ENCODE data around the gene CBX1. TPM values are rescaled to one million over a fixed set of nuclear protein-coding genes. Genes with fewer than 3 reads are reported as not detected.

CBX1 gene
- total and polyA plus RNA-seq, 7 experiments from 2014 or later = 16.4 to 56.7 (median 26.1) TPM

DNA sequence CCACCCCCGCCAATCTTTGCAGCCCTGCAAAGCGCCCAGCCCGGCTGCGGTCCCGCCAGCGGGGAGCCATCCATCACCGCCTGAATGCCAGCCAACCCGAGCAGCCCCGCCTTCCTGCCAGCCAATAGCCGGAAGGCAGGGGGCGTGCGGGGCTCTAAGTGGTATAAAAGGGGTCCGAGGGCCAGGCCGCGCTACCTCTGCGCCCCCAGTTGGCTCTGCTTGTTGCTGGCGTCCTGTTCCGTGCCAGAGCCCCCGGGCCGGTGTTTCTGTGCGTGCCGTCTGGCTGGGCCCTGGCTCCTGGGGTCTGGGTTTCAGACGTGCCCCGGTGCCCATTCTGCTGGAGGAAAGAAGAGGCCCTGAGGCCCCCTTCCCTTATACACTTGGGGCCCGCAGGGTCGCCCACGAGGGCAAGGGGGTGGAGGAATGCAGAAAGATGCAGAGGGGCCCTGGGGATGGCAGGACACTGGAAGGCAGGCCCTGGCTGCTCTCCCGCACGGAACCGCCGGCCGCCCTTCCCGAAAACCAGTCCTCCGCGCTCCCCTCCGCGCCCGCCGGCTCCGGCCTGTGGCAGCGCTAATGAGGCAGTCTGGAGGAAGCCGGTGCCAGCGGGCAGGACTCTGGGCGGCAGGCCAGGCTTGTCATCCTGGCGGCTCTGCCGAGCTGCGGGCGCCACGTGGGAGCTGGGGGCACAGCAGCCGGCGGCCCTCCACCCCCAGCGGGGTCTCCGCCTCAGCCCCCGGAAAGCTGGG lies 77.7 kb downstream of the CBX1 start:
- H3K9me3 ChIP-seq (ENCODE audit: control insufficient read depth in 2 of 3, low read length in 3 of 3) = no peaks in the 10 kb centered on the region
- ChIA-PET CTCF (no interaction called here), POLR2A (no interaction called here)
- H3K36me3 ChIP-seq (ENCODE audit: control insufficient read depth in 2 of 3, insufficient read depth in 3 of 3, low read length in 3 of 3) = no peaks in the 10 kb centered on the region
- Mint-ChIP-seq H3K27me3 (peaks cover 31 to 44% (median 37%) of the 10 kb centered on the region in 5 donors), H3K4me3 (peak overlapping the region; percentile 32 to 89 (median 70)), H3K4me1 (peaks cover 23 to 46% (median 34%) of the 10 kb centered on the region in 7 donors), H3K9me3 (no peaks in the 10 kb centered on the region), H3K36me3 (peaks cover 0 to 3% (median 0%) of the 10 kb centered on the region in 5 donors), H3K27ac (peak overlapping the region in 3 of 9 donors; percentile 52 to 84 (median 62))
- intact Hi-C loops (cut with micrococcal nuclease) = loop anchor here (1.0 to 10.0 kb wide), 11 partner anchors 45 to 1011 kb away; partner anchors contain the start of genes CDK5RAP3 (in 2 of the 2), PNPO (in 2 of the 2) and SCRN2 (in 1 of the 2)
- peaks cover 9 to 26% of the 10 kb centered on the region in 2 donors for H3K4me1 ChIP-seq (ENCODE audit: control insufficient read depth in 2 of 2, insufficient read depth in 2 of 2, low read length in 2 of 2)
- peaks cover 0 to 11% of the 10 kb centered on the region in 2 donors for H3K27me3 ChIP-seq (ENCODE audit: control insufficient read depth in 2 of 2, insufficient read depth in 2 of 2, low read length in 2 of 2)
- peak in 7 of 9 donors; percentile 23 to 52 (median 30) for DNase-seq
- H3K27ac ChIP-seq (ENCODE audit: low read depth, low read length) = no peak overlapping the region
- no peak for ATAC-seq
- H3K4me3 ChIP-seq (ENCODE audit: low read length) = peak overlapping the region; percentile 30

- CTCF ChIA-PET = no interaction called here
- no peak for ATAC-seq
- peaks cover 29 to 44% (median 33%) of the 10 kb centered on the region in 5 donors for H3K27me3 Mint-ChIP-seq
- Histone ChIP-seq H3K4me1 (ENCODE audit: control insufficient read depth in 2 of 2, insufficient read depth in 2 of 2, low read length in 2 of 2) (peaks cover 9 to 26% of the 10 kb centered on the region in 2 donors), H3K4me3 (ENCODE audit: low read length) (no peak overlapping the region), H3K27me3 (ENCODE audit: control insufficient read depth in 2 of 2, insufficient read depth in 2 of 2, low read length in 2 of 2) (peaks cover 0 to 11% of the 10 kb centered on the region in 2 donors), H3K27ac (ENCODE audit: low read depth, low read length) (no peak overlapping the region), H3K9me3 (ENCODE audit: control insufficient read depth in 2 of 3, low read length in 3 of 3) (no peaks in the 10 kb centered on the region), H3K36me3 (ENCODE audit: control insufficient read depth in 2 of 3, insufficient read depth in 3 of 3, low read length in 3 of 3) (no peaks in the 10 kb centered on the region)
- no peaks in the 10 kb centered on the region for H3K9me3 Mint-ChIP-seq
- no peak overlapping the region for H3K27ac Mint-ChIP-seq
- POLR2A ChIA-PET = no interaction called here
- DNase-seq = no peak
- intact Hi-C loops (cut with micrococcal nuclease) = loop anchor here (5.0 to 10.0 kb wide), 4 partner anchors 181 to 1012 kb away; partner anchors contain the start of gene SCRN2 (in 1 of the 2)
- peaks cover 23 to 52% (median 34%) of the 10 kb centered on the region in 7 donors for H3K4me1 Mint-ChIP-seq
- H3K4me3 Mint-ChIP-seq = peak overlapping the region in 7 of 10 donors; percentile 14 to 89 (median 36)
- H3K36me3 Mint-ChIP-seq = peaks cover 0 to 3% (median 0%) of the 10 kb centered on the region in 5 donors
These were observed 78.4 kb downstream of the CBX1 start for GRCh38 chr17:48022901-48023300.

DNA sequence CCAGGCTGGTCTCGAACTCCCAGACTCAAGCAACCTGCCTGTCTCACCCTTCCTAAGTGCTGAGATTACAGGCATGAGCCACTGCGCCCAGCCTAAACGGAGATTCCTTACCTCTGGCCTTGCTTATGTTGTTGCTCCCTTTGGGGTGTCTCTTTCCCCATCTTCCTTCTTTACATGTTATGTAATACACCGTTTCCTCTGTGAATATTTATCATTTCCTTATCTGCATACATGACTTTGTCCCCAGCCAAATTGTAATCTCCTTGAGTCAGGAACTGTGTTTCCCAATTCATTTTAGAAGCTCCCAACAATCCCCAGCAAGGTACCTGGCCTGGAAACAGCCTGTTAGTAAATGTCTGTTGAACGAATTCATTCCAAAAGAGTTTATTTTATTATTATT lies 79.3 kb downstream of the CBX1 start:
- H3K4me1 ChIP-seq (ENCODE audit: control insufficient read depth in 2 of 2, insufficient read depth in 2 of 2, low read length in 2 of 2) = peaks cover 9 to 26% of the 10 kb centered on the region in 2 donors
- no peaks in the 10 kb centered on the region for H3K9me3 Mint-ChIP-seq
- no peak overlapping the region for H3K4me3 Mint-ChIP-seq
- H3K4me3 ChIP-seq (ENCODE audit: low read length) = no peak overlapping the region
- H3K27ac Mint-ChIP-seq = no peak overlapping the region
- H3K36me3 Mint-ChIP-seq = peaks cover 0 to 3% (median 0%) of the 10 kb centered on the region in 5 donors
- DNase-seq (no peak), ATAC-seq (no peak)
- intact Hi-C loops (cut with micrococcal nuclease) = loop anchor here (5.0 to 10.0 kb wide), 4 partner anchors 180 to 1013 kb away; partner anchors contain the start of gene SCRN2 (in 1 of the 2)
- H3K27ac ChIP-seq (ENCODE audit: low read depth, low read length) = no peak overlapping the region
- CTCF ChIA-PET = interaction anchor here (1.0 to 1.3 kb wide), 2 partner anchors 15 to 54 kb away, joined by 3 to 4 read pairs; no protein-coding TSS in a partner anchor
- POLR2A ChIA-PET = no interaction called here
- no peaks in the 10 kb centered on the region for H3K9me3 ChIP-seq (ENCODE audit: control insufficient read depth in 2 of 3, low read length in 3 of 3)
- H3K4me1 Mint-ChIP-seq = peaks cover 28 to 58% (median 29%) of the 10 kb centered on the region in 7 donors
- no peaks in the 10 kb centered on the region for H3K36me3 ChIP-seq (ENCODE audit: control insufficient read depth in 2 of 3, insufficient read depth in 3 of 3, low read length in 3 of 3)
- peaks cover 0 to 11% of the 10 kb centered on the region in 2 donors for H3K27me3 ChIP-seq (ENCODE audit: control insufficient read depth in 2 of 2, insufficient read depth in 2 of 2, low read length in 2 of 2)
- peaks cover 27 to 37% (median 32%) of the 10 kb centered on the region in 5 donors for H3K27me3 Mint-ChIP-seq

Small RNA genes within 50 kb of the gene (microRNA-seq; reads per million reads assigned to microRNA genes)
- gene MIR152 (ENCODE audit: borderline microRNAs expressed) = 15.0 reads per million, percentile 29 among the genes with 10 or more reads in this experiment

Other genes starting within 250 kb of the CBX1 start
- 10 to 100 TPM; 25.2 to 36.5 (median 30.8) TPM for gene SP2, start 205.2 kb downstream of the CBX1 start, total RNA-seq
- gene SP2, start 205.2 kb downstream of the CBX1 start, polyA plus RNA-seq = 10 to 100 TPM in 1 of 2 donors, 1 to 10 TPM in 1; 7.9 to 15.6 TPM
- gene PNPO, start 159.9 kb downstream of the CBX1 start, total RNA-seq = 10 to 100 TPM; 12.0 to 35.7 (median 14.1) TPM
- 10 to 100 TPM; 16.2 to 25.1 TPM for gene PNPO, start 159.9 kb downstream of the CBX1 start, polyA plus RNA-seq
- gene PRR15L, start 143.6 kb downstream of the CBX1 start, total RNA-seq = not detected
- gene PRR15L, start 143.6 kb downstream of the CBX1 start, polyA plus RNA-seq = under 1 TPM in 1 of 2 donors, not detected in 1; 0.32 TPM
- 100 to 1,000 TPM; 238 to 349 (median 276) TPM for gene CDK5RAP3, start 130.4 kb downstream of the CBX1 start, total RNA-seq
- gene CDK5RAP3, start 130.4 kb downstream of the CBX1 start, polyA plus RNA-seq = 10 to 100 TPM; 72.4 to 86.8 TPM
- gene COPZ2, start 63.7 kb downstream of the CBX1 start, total RNA-seq = 1 to 10 TPM in 4 of 5 experiments, under 1 TPM in 1; 0.81 to 5.5 (median 1.9) TPM
- under 1 TPM; 0.75 to 0.99 TPM for gene COPZ2, start 63.7 kb downstream of the CBX1 start, polyA plus RNA-seq
- 10 to 100 TPM; 34.7 to 65.2 (median 49.2) TPM for gene NFE2L1, start 53.1 kb downstream of the CBX1 start, total RNA-seq
- 10 to 100 TPM in 1 of 2 donors, 1 to 10 TPM in 1; 8.7 to 15.8 TPM for gene NFE2L1, start 53.1 kb downstream of the CBX1 start, polyA plus RNA-seq
- 10 to 100 TPM; 12.3 to 35.1 (median 16.7) TPM for gene SNX11, start 6.3 kb upstream of the CBX1 start, total RNA-seq
- 10 to 100 TPM; 16.8 to 21.1 TPM for gene SNX11, start 6.3 kb upstream of the CBX1 start, polyA plus RNA-seq

Data from naive thymus-derived CD4-positive, alpha-beta T cell (primary cell).